Naive B cell (primary cell): Measurements from ENCODE around the gene TGM3. TPM values are rescaled to one million over a fixed set of nuclear protein-coding genes. Genes with fewer than 3 reads are reported as not detected.

Experiments
- ATAC-seq, 2 donors: fragments of 150-1000 bp; cut with Tn5 transposase; 2 replicates each; pipeline ENCODE4 v1.10.0; 2021; ENCODE audit warnings: low read depth in 2 of 2, mild to moderate bottlenecking in 2 of 2, moderate library complexity in 2 of 2
- DNase-seq: peaks from one replicate; pipeline ENCODE4 v3.0.0; 2022
- H3K27ac Mint-ChIP-seq, 6 donors: one replicate each; pipeline ENCODE4 v1.8.0; 2020 to 2022; ENCODE audit warnings: mild to moderate bottlenecking in 6 of 6, mixed read lengths in 6 of 6, moderate library complexity in 5 of 6, inconsistent platforms in 2 of 6
- H3K27me3 Mint-ChIP-seq, 3 donors: one replicate each; pipeline ENCODE4 v1.8.0; 2021 to 2022; ENCODE audit warnings: mixed read lengths in 3 of 3, mild to moderate bottlenecking in 1 of 3
- H3K36me3 Mint-ChIP-seq, 2 donors: one replicate each; pipeline ENCODE4 v1.8.0; 2020 to 2022; ENCODE audit warnings: mixed read lengths in 2 of 2, inconsistent platforms in 1 of 2, mild to moderate bottlenecking in 1 of 2
- H3K4me1 Mint-ChIP-seq, 3 donors: one replicate each; pipeline ENCODE4 v1.8.0; 2020 to 2022; ENCODE audit warnings: mixed read lengths in 3 of 3, inconsistent platforms in 1 of 3, mild to moderate bottlenecking in 1 of 3, moderate library complexity in 1 of 3
- H3K4me3 Mint-ChIP-seq, 8 donors: one replicate each; pipeline ENCODE4 v1.8.0; 2020 to 2022; ENCODE audit warnings: mild to moderate bottlenecking in 8 of 8, mixed read lengths in 8 of 8, moderate library complexity in 8 of 8, inconsistent platforms in 2 of 8
- H3K9me3 Mint-ChIP-seq, 7 donors: one replicate each; pipeline ENCODE4 v1.8.0; 2020 to 2022; ENCODE audit warnings: mixed read lengths in 7 of 7, mild to moderate bottlenecking in 5 of 7, inconsistent platforms in 2 of 7, moderate library complexity in 1 of 7
- polyA plus RNA-seq, 6 donors: library from polyadenylated mRNA; unstranded; fragments of 300-500 nt; fragmentation: Illumina TruSeq; gene quantifications; one replicate each; pipeline ENCODE4 v1.2.3, GENCODE V29; 2021; ENCODE audit warnings: low read depth in 6 of 6

Gene TGM3
- polyA plus RNA-seq, result not detected

- ATAC-seq (no peak), DNase-seq (no peak)
- Mint-ChIP-seq H3K27me3 (peaks cover 6 to 17% (median 11%) of the 10 kb centered on the region in 3 donors), H3K36me3 (no peaks in the 10 kb centered on the region), H3K9me3 (peaks cover 0 to 1% (median 0%) of the 10 kb centered on the region in 7 donors), H3K4me1 (peaks cover 3 to 32% (median 13%) of the 10 kb centered on the region in 3 donors), H3K4me3 (no peak within 1 kb of the TSS), H3K27ac (no peak within 1 kb of the TSS)
These were observed at the start of gene TGM3 for GRCh38 chr20:2295886-2296515. TSS of gene TGM3 (plus strand) at chr20:2296001. CDS start at chr20:2296064, 63 bp downstream.

DNA sequence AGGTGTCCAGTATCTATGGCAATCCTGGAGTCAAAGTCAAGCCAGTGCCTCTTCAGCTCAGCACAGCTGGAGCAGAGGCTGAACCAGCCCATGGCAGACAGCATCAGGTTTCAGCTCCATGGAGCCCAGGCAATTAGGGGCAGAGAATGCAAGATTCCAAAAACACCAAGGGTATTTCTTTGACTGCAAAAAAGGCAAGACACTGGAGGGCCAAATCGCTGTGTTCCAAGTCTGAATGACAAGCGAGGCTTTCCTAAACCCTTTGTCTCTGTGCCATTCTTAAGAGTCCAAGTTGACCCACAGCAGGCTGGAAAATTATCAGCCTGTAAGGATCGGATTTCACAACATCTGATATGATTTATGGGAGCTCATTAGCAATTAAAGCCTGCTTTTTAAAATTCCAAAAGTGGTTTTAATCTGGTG lies 49.7 kb upstream of the TGM3 start:
- DNase-seq (no peak), ATAC-seq (no peak)
- Mint-ChIP-seq H3K36me3 (no peaks in the 10 kb centered on the region), H3K4me3 (no peak overlapping the region), H3K9me3 (no peaks in the 10 kb centered on the region), H3K27ac (no peak overlapping the region), H3K27me3 (peaks cover 33 to 44% (median 39%) of the 10 kb centered on the region in 3 donors), H3K4me1 (peaks cover 0 to 2% (median 0%) of the 10 kb centered on the region in 3 donors)

GRCh38 chr20:2248837-2249236 lies 47.0 kb upstream of the TGM3 start:
- Mint-ChIP-seq H3K36me3 (no peaks in the 10 kb centered on the region), H3K27ac (no peak overlapping the region), H3K4me1 (peaks cover 0 to 2% (median 0%) of the 10 kb centered on the region in 3 donors), H3K9me3 (no peaks in the 10 kb centered on the region), H3K4me3 (peak overlapping the region in 1 of 8 donors; percentile 53), H3K27me3 (peaks cover 32 to 44% (median 38%) of the 10 kb centered on the region in 3 donors)
- DNase-seq (no peak), ATAC-seq (no peak)

DNA sequence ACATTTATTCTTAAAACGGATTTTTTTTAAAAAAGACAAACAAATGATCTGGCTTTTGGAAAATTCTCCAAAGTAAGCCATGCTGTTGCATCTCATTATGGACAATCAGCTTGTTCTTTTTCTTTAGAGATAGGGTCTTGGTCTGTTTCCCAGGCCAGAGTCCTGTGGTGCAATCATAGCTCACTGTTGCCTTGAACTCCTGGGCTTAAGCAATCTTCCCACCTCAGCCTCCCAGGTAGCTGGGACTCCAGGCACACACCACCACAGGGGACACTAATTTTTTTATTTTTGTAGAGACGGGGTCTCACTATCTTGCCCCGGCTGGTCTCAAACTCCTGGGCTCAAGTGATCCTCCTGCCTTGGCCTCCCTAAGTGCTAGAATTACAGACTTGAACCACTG lies 45.9 kb upstream of the TGM3 start:
- no peaks in the 10 kb centered on the region for H3K9me3 Mint-ChIP-seq
- ATAC-seq, result no peak
- peaks cover 0 to 2% (median 0%) of the 10 kb centered on the region in 3 donors for H3K4me1 Mint-ChIP-seq
- no peak for DNase-seq
- H3K36me3 Mint-ChIP-seq, result no peaks in the 10 kb centered on the region
- H3K27me3 Mint-ChIP-seq, result peaks cover 36 to 45% (median 44%) of the 10 kb centered on the region in 3 donors
- H3K4me3 Mint-ChIP-seq, result no peak overlapping the region
- no peak overlapping the region for H3K27ac Mint-ChIP-seq

- DNase-seq (no peak), ATAC-seq (no peak)
- no peak overlapping the region for H3K4me3 Mint-ChIP-seq
- peaks cover 34 to 55% (median 52%) of the 10 kb centered on the region in 3 donors for H3K27me3 Mint-ChIP-seq
- no peaks in the 10 kb centered on the region for H3K36me3 Mint-ChIP-seq
- H3K9me3 Mint-ChIP-seq, result no peaks in the 10 kb centered on the region
- H3K4me1 Mint-ChIP-seq, result peaks cover 0 to 5% (median 0%) of the 10 kb centered on the region in 3 donors
- H3K27ac Mint-ChIP-seq, result peak overlapping the region in 1 of 6 donors; percentile 63
These were observed 43.3 kb upstream of the TGM3 start for GRCh38 chr20:2252419-2252997.

DNA sequence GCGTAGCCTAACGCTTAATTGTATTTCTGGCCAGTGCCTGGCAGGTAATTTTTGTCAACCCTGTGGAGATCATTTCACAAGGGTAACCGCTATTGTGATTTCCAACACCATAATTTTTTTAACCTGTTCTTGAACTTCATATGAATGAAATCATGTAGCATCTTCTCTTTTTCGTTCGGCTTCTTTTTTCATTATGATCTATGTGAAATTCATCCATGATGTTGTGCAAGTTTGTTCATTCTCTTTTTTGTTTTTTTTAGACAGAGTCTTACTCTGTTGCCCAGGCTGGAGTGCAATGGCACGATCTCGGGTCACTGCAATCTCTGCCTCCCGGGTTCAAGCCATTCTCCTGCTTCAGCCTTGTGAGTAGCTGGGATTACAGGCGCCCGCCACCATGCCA lies 42.5 kb upstream of the TGM3 start:
- Mint-ChIP-seq H3K4me3 (no peak overlapping the region), H3K27ac (no peak overlapping the region), H3K4me1 (peaks cover 0 to 5% (median 0%) of the 10 kb centered on the region in 3 donors), H3K9me3 (no peaks in the 10 kb centered on the region), H3K36me3 (no peaks in the 10 kb centered on the region), H3K27me3 (peaks cover 37 to 58% (median 57%) of the 10 kb centered on the region in 3 donors)
- DNase-seq, result no peak
- ATAC-seq, result no peak

DNA sequence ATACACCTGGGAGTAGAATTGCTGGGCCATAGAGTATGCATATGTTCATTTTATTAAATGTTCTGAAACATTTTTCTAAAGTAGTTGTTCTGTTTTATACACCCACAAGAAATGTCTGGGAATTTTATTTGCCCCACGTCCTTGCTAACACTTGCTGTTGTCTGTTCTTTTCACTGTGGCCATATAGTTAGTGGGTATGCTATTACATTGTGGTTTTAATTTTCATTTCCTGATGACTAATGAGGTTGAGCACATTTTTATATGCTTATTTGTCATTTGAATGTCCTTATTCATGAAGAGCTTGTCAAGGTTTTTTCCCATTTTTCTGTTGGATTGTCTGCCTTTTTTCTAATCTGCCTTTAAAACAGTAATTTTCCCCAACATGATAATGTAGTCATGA lies 41.5 kb upstream of the TGM3 start:
- Mint-ChIP-seq H3K27ac (no peak overlapping the region), H3K4me3 (no peak overlapping the region), H3K27me3 (peaks cover 36 to 59% (median 55%) of the 10 kb centered on the region in 3 donors), H3K4me1 (peaks cover 0 to 5% (median 0%) of the 10 kb centered on the region in 3 donors), H3K36me3 (no peaks in the 10 kb centered on the region), H3K9me3 (no peaks in the 10 kb centered on the region)
- DNase-seq (no peak), ATAC-seq (no peak)

GRCh38 chr20:2255926-2256531 lies 39.8 kb upstream of the TGM3 start:
- H3K36me3 Mint-ChIP-seq, result no peaks in the 10 kb centered on the region
- no peak overlapping the region for H3K4me3 Mint-ChIP-seq
- H3K27me3 Mint-ChIP-seq, result peaks cover 34 to 58% (median 47%) of the 10 kb centered on the region in 3 donors
- H3K9me3 Mint-ChIP-seq, result no peaks in the 10 kb centered on the region
- peaks cover 0 to 5% (median 0%) of the 10 kb centered on the region in 3 donors for H3K4me1 Mint-ChIP-seq
- DNase-seq (no peak), ATAC-seq (no peak)
- no peak overlapping the region for H3K27ac Mint-ChIP-seq

DNA sequence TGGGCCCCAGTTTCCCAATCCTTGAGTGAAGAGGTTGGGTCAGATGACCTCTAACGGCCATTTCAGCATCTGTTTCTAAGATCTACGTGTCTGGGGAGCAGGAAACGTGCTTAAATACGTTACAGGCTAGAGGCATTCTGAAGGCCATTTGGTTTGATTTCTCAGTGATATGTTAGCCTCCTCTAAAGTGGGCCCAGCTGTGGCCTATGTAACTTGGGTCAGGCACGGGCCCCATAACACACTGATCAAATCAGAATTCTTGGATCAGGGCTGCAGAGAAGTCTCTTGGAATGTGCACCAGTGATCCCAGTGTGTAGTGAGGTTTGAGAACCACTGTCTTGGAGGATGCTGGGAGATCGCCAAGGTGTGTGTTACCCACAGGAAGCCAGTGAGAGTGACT lies 36.1 kb upstream of the TGM3 start:
- ATAC-seq, result no peak
- Mint-ChIP-seq H3K4me3 (no peak overlapping the region), H3K27ac (no peak overlapping the region)

DNA sequence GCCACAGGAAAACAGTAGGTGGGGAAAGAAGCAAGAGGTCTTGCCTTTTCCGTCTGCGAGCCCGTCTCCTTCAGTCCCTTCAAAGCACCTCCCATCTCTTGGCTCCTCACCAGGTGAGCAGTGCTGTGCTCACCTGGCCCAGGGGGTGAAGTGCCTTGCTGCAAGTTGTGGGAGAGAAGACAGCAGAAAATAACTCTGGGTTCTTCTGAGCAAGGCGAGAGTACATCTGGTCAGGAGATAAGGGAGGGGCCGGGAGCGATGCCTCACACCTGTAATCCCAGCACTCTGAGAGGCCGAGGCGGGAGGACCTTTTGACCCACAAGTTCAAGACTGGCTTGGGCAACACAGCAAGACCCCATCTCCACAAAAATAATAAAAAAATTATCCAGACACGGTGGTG lies 35.6 kb upstream of the TGM3 start:
- H3K36me3 Mint-ChIP-seq, result no peaks in the 10 kb centered on the region
- H3K4me1 Mint-ChIP-seq, result peaks cover 0 to 5% (median 0%) of the 10 kb centered on the region in 3 donors
- H3K27ac Mint-ChIP-seq, result no peak overlapping the region
- no peaks in the 10 kb centered on the region for H3K9me3 Mint-ChIP-seq
- H3K27me3 Mint-ChIP-seq, result peaks cover 26 to 44% (median 37%) of the 10 kb centered on the region in 3 donors
- ATAC-seq (no peak), DNase-seq (no peak)
- H3K4me3 Mint-ChIP-seq, result no peak overlapping the region

More for the DNA sequence above, 36.1 kb upstream of the TGM3 start:
- Mint-ChIP-seq H3K27me3 (peaks cover 26 to 44% (median 42%) of the 10 kb centered on the region in 3 donors), H3K36me3 (no peaks in the 10 kb centered on the region), H3K4me1 (peaks cover 0 to 5% (median 0%) of the 10 kb centered on the region in 3 donors), H3K9me3 (no peaks in the 10 kb centered on the region)
- DNase-seq, result no peak

- no peak for DNase-seq
- Mint-ChIP-seq H3K36me3 (no peaks in the 10 kb centered on the region), H3K4me3 (peak overlapping the region in 1 of 8 donors; percentile 22), H3K27me3 (peaks cover 26 to 43% (median 39%) of the 10 kb centered on the region in 3 donors), H3K27ac (no peak overlapping the region), H3K4me1 (peaks cover 0 to 2% (median 0%) of the 10 kb centered on the region in 3 donors), H3K9me3 (no peaks in the 10 kb centered on the region)
- no peak for ATAC-seq
These were observed 34.7 kb upstream of the TGM3 start for GRCh38 chr20:2261046-2261485.

GRCh38 chr20:2261629-2262028 lies 34.2 kb upstream of the TGM3 start:
- no peaks in the 10 kb centered on the region for H3K36me3 Mint-ChIP-seq
- no peak for DNase-seq
- no peak overlapping the region for H3K27ac Mint-ChIP-seq
- no peak for ATAC-seq
- peak overlapping the region in 1 of 8 donors; percentile 22 for H3K4me3 Mint-ChIP-seq
- H3K4me1 Mint-ChIP-seq, result no peaks in the 10 kb centered on the region
- H3K9me3 Mint-ChIP-seq, result no peaks in the 10 kb centered on the region
- H3K27me3 Mint-ChIP-seq, result peaks cover 26 to 45% (median 44%) of the 10 kb centered on the region in 3 donors

DNA sequence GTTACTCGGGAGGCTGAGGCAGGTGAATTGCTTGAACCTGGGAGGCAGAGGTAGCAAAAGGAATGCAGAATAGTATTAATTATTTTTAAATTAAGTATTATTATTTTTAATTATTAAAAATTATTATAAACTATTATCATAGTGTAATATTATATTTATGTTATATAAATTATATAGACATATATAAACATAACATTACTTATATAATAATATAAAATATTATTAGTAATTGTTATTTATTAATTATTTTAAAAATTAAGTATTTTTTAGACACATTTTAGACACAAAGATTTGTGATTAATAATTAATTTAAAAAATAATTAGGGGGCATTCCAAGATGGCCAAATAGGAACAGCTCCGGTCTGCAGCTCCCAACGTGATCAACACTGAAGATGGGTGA lies 31.7 kb upstream of the TGM3 start:
- H3K4me1 Mint-ChIP-seq, result no peaks in the 10 kb centered on the region
- no peak for DNase-seq
- peaks cover 25 to 50% (median 32%) of the 10 kb centered on the region in 3 donors for H3K27me3 Mint-ChIP-seq
- H3K27ac Mint-ChIP-seq, result peak overlapping the region in 1 of 6 donors; percentile 39
- H3K4me3 Mint-ChIP-seq, result no peak overlapping the region
- H3K9me3 Mint-ChIP-seq, result peaks cover 0 to 2% (median 0%) of the 10 kb centered on the region in 7 donors
- no peak for ATAC-seq
- no peaks in the 10 kb centered on the region for H3K36me3 Mint-ChIP-seq
